Neuronal stem cell (in vitro differentiated cells): ENCODE results near the gene UBE2C.

ENCODE experiments used
- DNase-seq: peaks from one replicate; pipeline ENCODE4 v3.0.0-alpha.2; 2013; ENCODE audit warnings: low spot score
- H2AFZ ChIP-seq: one replicate; pipeline ENCODE4 v1.6.1; 2013; ENCODE audit warnings: mild to moderate bottlenecking, low read length, inconsistent platforms
- H2AK5ac ChIP-seq: 2 replicates; pipeline ENCODE4 v1.6.1; 2013; ENCODE audit warnings: low read depth, mild to moderate bottlenecking, inconsistent platforms, low read length, moderate library complexity, mixed read lengths
- H2BK120ac ChIP-seq: 2 replicates; pipeline ENCODE4 v1.6.1; 2013; ENCODE audit warnings: low read depth, mild to moderate bottlenecking, inconsistent platforms, low read length, moderate library complexity, mixed read lengths
- H2BK12ac ChIP-seq: one replicate; pipeline ENCODE4 v1.6.1; 2013; ENCODE audit warnings: low read length, inconsistent platforms
- H2BK15ac ChIP-seq: 2 replicates; pipeline ENCODE4 v1.6.1; 2013; ENCODE audit warnings: mild to moderate bottlenecking, low read length, inconsistent platforms, mixed read lengths
- H2BK5ac ChIP-seq: one replicate; pipeline ENCODE4 v1.6.1; 2013; ENCODE audit warnings: inconsistent platforms, mild to moderate bottlenecking, low read length, moderate library complexity
- H3K14ac ChIP-seq: one replicate; pipeline ENCODE4 v1.6.1; 2013; ENCODE audit warnings: low read length, inconsistent platforms
- H3K18ac ChIP-seq: 2 replicates; pipeline ENCODE4 v1.6.1; 2013; ENCODE audit warnings: low read length, inconsistent platforms
- H3K23ac ChIP-seq: 2 replicates; pipeline ENCODE4 v1.6.1; 2013; ENCODE audit warnings: low read depth, mild to moderate bottlenecking, mixed read lengths, low read length, inconsistent platforms; ENCODE audit not compliant: poor library complexity
- H3K27ac ChIP-seq: replicated peaks from 3 replicates; pipeline ENCODE4 v1.5.1; 2013; ENCODE audit warnings: low read length, inconsistent platforms
- H3K27me3 ChIP-seq, 3 experiments: 2 replicates each; pipeline ENCODE4 v1.6.1; 2013; ENCODE audit warnings: low read length in 3 of 3, mild to moderate bottlenecking in 2 of 3, inconsistent platforms in 1 of 3, low read depth in 1 of 3, mixed read lengths in 1 of 3, moderate library complexity in 1 of 3; ENCODE audit not compliant: control insufficient read depth in 3 of 3, insufficient read depth in 3 of 3
- H3K36me3 ChIP-seq, 2 donors: replicated peaks in 1 of 2; 2 replicates each; pipeline ENCODE4 v1.6.1; 2013; ENCODE audit warnings: low read length in 2 of 2; ENCODE audit not compliant: control insufficient read depth in 2 of 2, insufficient read depth in 2 of 2
- H3K4ac ChIP-seq: 2 replicates; pipeline ENCODE4 v1.6.1; 2013; ENCODE audit warnings: inconsistent platforms, mild to moderate bottlenecking, low read length, moderate library complexity
- H3K4me1 ChIP-seq, 2 donors: 1 replicate in 1 of 2; 2 replicates in 1 of 2; pipeline ENCODE4 v1.6.1; 2013; ENCODE audit warnings: low read length in 2 of 2, low read depth in 1 of 2; ENCODE audit not compliant: control insufficient read depth in 2 of 2, insufficient read depth in 1 of 2
- H3K4me2 ChIP-seq: one replicate; pipeline ENCODE4 v1.6.1; 2013; ENCODE audit warnings: mild to moderate bottlenecking, low read length, inconsistent platforms; ENCODE audit not compliant: insufficient read depth, poor library complexity, severe bottlenecking
- H3K4me3 ChIP-seq, 2 donors: 2 replicates each; pipeline ENCODE4 v1.5.1; 2013; ENCODE audit warnings: low read length in 2 of 2, mild to moderate bottlenecking in 2 of 2, inconsistent platforms in 1 of 2, moderate library complexity in 1 of 2
- H3K79me1 ChIP-seq: one replicate; pipeline ENCODE4 v1.6.1; 2013; ENCODE audit warnings: low read depth, mild to moderate bottlenecking, inconsistent platforms, low read length, moderate library complexity
- H3K9ac ChIP-seq: one replicate; pipeline ENCODE4 v1.6.1; 2013; ENCODE audit warnings: mild to moderate bottlenecking, low read depth, low read length, inconsistent platforms; ENCODE audit not compliant: poor library complexity
- H3K9me3 ChIP-seq, 2 donors: replicated peaks in 1 of 2; 2 replicates each; pipeline versions ENCODE3 to v1.6.1; 2013; ENCODE audit warnings: low read length in 2 of 2, mild to moderate bottlenecking in 2 of 2, inconsistent platforms in 1 of 2, low read depth in 1 of 2, mixed read lengths in 1 of 2, moderate library complexity in 1 of 2; ENCODE audit not compliant: control insufficient read depth in 2 of 2, insufficient read depth in 1 of 2
- H4K8ac ChIP-seq: one replicate; pipeline ENCODE4 v1.6.1; 2013; ENCODE audit warnings: low read depth, mild to moderate bottlenecking, inconsistent platforms, low read length, moderate library complexity
- H4K91ac ChIP-seq: one replicate; pipeline ENCODE4 v1.6.1; 2013; ENCODE audit warnings: low read length, low read depth, mild to moderate bottlenecking, inconsistent platforms; ENCODE audit not compliant: poor library complexity
- WGBS, 2 donors: extraction: QIAGEN DNeasy Blood & Tissue Kit; methylation state at CpG; one replicate each; pipeline ENCODE4 v1.1.7; 2013; ENCODE audit warnings: missing lambda C conversion rate in 2 of 2, mixed read lengths in 1 of 2; ENCODE audit not compliant: insufficient read length in 2 of 2, insufficient replicate concordance in 1 of 2; ENCODE audit errors: extremely low coverage in 2 of 2; 5-methylcytosine and 5-hydroxymethylcytosine counted together

UBE2C gene

GRCh38 chr20:45775411-45775810 is 37.0 kb upstream of the UBE2C start:
- Histone ChIP-seq H4K91ac (no peak overlapping the region), H2BK120ac (peak overlapping the region; percentile 11), H2AK5ac (no peak overlapping the region), H3K79me1 (no peaks in the 10 kb centered on the region), H3K36me3 (no peaks in the 10 kb centered on the region), H3K18ac (no peak overlapping the region), H3K23ac (no peak overlapping the region), H3K27ac (no peak overlapping the region), H2AFZ (no peak overlapping the region), H3K4me3 (no peak overlapping the region), H4K8ac (no peak overlapping the region), H2BK5ac (no peak overlapping the region), H3K9ac (no peak overlapping the region), H2BK12ac (peak overlapping the region; percentile 69), H3K14ac (peak overlapping the region; percentile 23), H3K9me3 (no peaks in the 10 kb centered on the region), H3K4me1 (peaks cover 3 to 8% of the 10 kb centered on the region in 2 donors), H2BK15ac (no peak overlapping the region), H3K4me2 (no peak overlapping the region), H3K4ac (no peak overlapping the region), H3K27me3 (peaks cover 0 to 12% (median 0%) of the 10 kb centered on the region in 3 experiments)
- DNase-seq = no peak
- no CpG with 5 or more reads among the region's 6 CpGs for WGBS, 2 donors

- peaks cover 0 to 16% (median 0%) of the 10 kb centered on the region in 3 experiments for H3K27me3 ChIP-seq
- no peak overlapping the region for H2BK12ac ChIP-seq
- H2AFZ ChIP-seq = no peak overlapping the region
- no peak overlapping the region for H3K9ac ChIP-seq
- H3K4ac ChIP-seq = no peak overlapping the region
- WGBS, 2 donors = no CpG with 5 or more reads among the region's 7 CpGs
- no peak overlapping the region for H2BK5ac ChIP-seq
- no peaks in the 10 kb centered on the region for H3K79me1 ChIP-seq
- H3K27ac ChIP-seq = no peak overlapping the region
- H3K14ac ChIP-seq = no peak overlapping the region
- H2AK5ac ChIP-seq = no peak overlapping the region
- H2BK15ac ChIP-seq = no peak overlapping the region
- no peak overlapping the region for H4K8ac ChIP-seq
- no peak for DNase-seq
- no peak overlapping the region for H3K18ac ChIP-seq
- no peak overlapping the region for H3K23ac ChIP-seq
- no peak overlapping the region for H2BK120ac ChIP-seq
- no peak overlapping the region for H3K4me2 ChIP-seq
- peaks cover 0 to 3% of the 10 kb centered on the region in 2 donors for H3K4me1 ChIP-seq
- no peak overlapping the region for H4K91ac ChIP-seq
- H3K4me3 ChIP-seq = no peak overlapping the region
- no peaks in the 10 kb centered on the region for H3K36me3 ChIP-seq
- no peaks in the 10 kb centered on the region for H3K9me3 ChIP-seq
These were observed 35.5 kb upstream of the UBE2C start for GRCh38 chr20:45776931-45777330.

GRCh38 chr20:45779011-45779915 is 33.2 kb upstream of the UBE2C start:
- Histone ChIP-seq H3K27ac (no peak overlapping the region), H3K9ac (no peak overlapping the region)
- WGBS, 2 donors = no CpG with 5 or more reads among the region's 8 CpGs

GRCh38 chr20:45780159-45780558 is 32.3 kb upstream of the UBE2C start:
- Histone ChIP-seq H2BK12ac (no peak overlapping the region), H3K4ac (no peak overlapping the region)
- no CpG with 5 or more reads among the region's 4 CpGs for WGBS, 2 donors

More at GRCh38 chr20:45779011-45779915, 33.2 kb upstream of the UBE2C start:
- no peaks in the 10 kb centered on the region for H3K4me1 ChIP-seq
- H2BK5ac ChIP-seq = no peak overlapping the region
- H3K36me3 ChIP-seq = no peaks in the 10 kb centered on the region
- no peak overlapping the region for H2AFZ ChIP-seq
- H2BK12ac ChIP-seq = no peak overlapping the region
- no peak overlapping the region for H4K8ac ChIP-seq
- peaks cover 0 to 14% (median 0%) of the 10 kb centered on the region in 3 experiments for H3K27me3 ChIP-seq
- no peaks in the 10 kb centered on the region for H3K9me3 ChIP-seq
- no peak overlapping the region for H3K18ac ChIP-seq
- no peak overlapping the region for H3K4me3 ChIP-seq
- DNase-seq = no peak
- H3K4me2 ChIP-seq = no peak overlapping the region
- no peaks in the 10 kb centered on the region for H3K79me1 ChIP-seq
- H2BK15ac ChIP-seq = no peak overlapping the region
- H3K4ac ChIP-seq = no peak overlapping the region
- no peak overlapping the region for H2AK5ac ChIP-seq
- H2BK120ac ChIP-seq = no peak overlapping the region
- no peak overlapping the region for H3K14ac ChIP-seq
- H3K23ac ChIP-seq = no peak overlapping the region
- no peak overlapping the region for H4K91ac ChIP-seq

More at GRCh38 chr20:45780159-45780558, 32.3 kb upstream of the UBE2C start:
- no peak overlapping the region for H4K8ac ChIP-seq
- no peak overlapping the region for H3K4me2 ChIP-seq
- H3K23ac ChIP-seq = no peak overlapping the region
- no peak overlapping the region for H3K18ac ChIP-seq
- no peak overlapping the region for H2BK5ac ChIP-seq
- H3K4me3 ChIP-seq = no peak overlapping the region
- no peaks in the 10 kb centered on the region for H3K4me1 ChIP-seq
- H3K27ac ChIP-seq = no peak overlapping the region
- no peak overlapping the region for H2BK120ac ChIP-seq
- H2AK5ac ChIP-seq = no peak overlapping the region
- no peaks in the 10 kb centered on the region for H3K36me3 ChIP-seq
- no peaks in the 10 kb centered on the region for H3K79me1 ChIP-seq
- H3K9ac ChIP-seq = no peak overlapping the region
- no peak overlapping the region for H3K14ac ChIP-seq
- H3K27me3 ChIP-seq = peaks cover 0 to 15% (median 0%) of the 10 kb centered on the region in 3 experiments
- no peaks in the 10 kb centered on the region for H3K9me3 ChIP-seq
- H4K91ac ChIP-seq = no peak overlapping the region
- no peak overlapping the region for H2BK15ac ChIP-seq
- H2AFZ ChIP-seq = no peak overlapping the region
- no peak for DNase-seq
